IMR-90 (cell line): ENCODE measurements around the gene SPIN1. TPM values are rescaled to one million over a fixed set of nuclear protein-coding genes. Genes with fewer than 3 reads are reported as not detected.

Source experiments
- ATAC-seq: fragments of 200-7000 bp; cut with Tn5 transposase; 2 replicates; pipeline ENCODE4 v1.9.1; 2020; ENCODE audit warnings: low read depth, mild to moderate bottlenecking, moderate library complexity
- BruUV-seq: library from RNA; stranded (reverse); fragments of 400-500 nt; replicated peaks from 2 replicates; lab custom pipeline; 2021; lab: Mats Ljungman, UMichigan
- CTCF ChIA-PET: fragments of 300-600 bp; formaldehyde crosslinking; extraction: SDS; loops from one replicate; lab custom pipeline; 2021; ENCODE audit warnings: antibody characterized with exemption; lab: Yijun Ruan, JAX
- POLR2A ChIA-PET: fragments of 300-600 bp; sonication (Branson Sonifier 250); formaldehyde crosslinking; loops from one replicate; lab custom pipeline; 2022; ENCODE audit warnings: antibody characterized with exemption; ENCODE audit not compliant: unreplicated experiment; lab: Charles Lee
- DNase-seq: peaks from one replicate; pipeline ENCODE4 v3.0.0; 2013
- H2AFZ ChIP-seq: replicated peaks from 2 replicates; pipeline ENCODE3; 2013; ENCODE audit warnings: low read length, mild to moderate bottlenecking; ENCODE audit not compliant: poor library complexity
- H2AK5ac ChIP-seq: 2 replicates; pipeline ENCODE4 v1.6.1; 2013; ENCODE audit warnings: low read depth, low read length, inconsistent platforms
- H2AK9ac ChIP-seq: replicated peaks from 2 replicates; pipeline ENCODE3; 2013; ENCODE audit warnings: mild to moderate bottlenecking, low read depth, low read length, moderate library complexity; ENCODE audit not compliant: poor library complexity
- H2BK120ac ChIP-seq: 2 replicates; pipeline ENCODE4 v1.6.1; 2013; ENCODE audit warnings: low read depth, low read length, inconsistent platforms
- H2BK15ac ChIP-seq: 3 replicates; pipeline ENCODE4 v1.6.1; 2013; ENCODE audit warnings: low read depth, low read length, inconsistent platforms
- H2BK20ac ChIP-seq: 2 replicates; pipeline ENCODE4 v1.6.1; 2013; ENCODE audit warnings: low read depth, mild to moderate bottlenecking, inconsistent platforms, low read length, moderate library complexity
- H2BK5ac ChIP-seq: 2 replicates; pipeline ENCODE4 v1.6.1; 2013; ENCODE audit warnings: mild to moderate bottlenecking, low read depth, low read length, inconsistent platforms; ENCODE audit not compliant: poor library complexity, severe bottlenecking
- H3K14ac ChIP-seq: replicated peaks from 2 replicates; pipeline ENCODE4 v1.6.1; 2013; ENCODE audit warnings: low read depth, low read length, inconsistent platforms
- H3K18ac ChIP-seq: 2 replicates; pipeline ENCODE4 v1.6.1; 2013; ENCODE audit warnings: low read depth, low read length, control low read depth
- H3K23ac ChIP-seq: 2 replicates; pipeline ENCODE4 v1.6.1; 2013; ENCODE audit warnings: low read depth, low read length, inconsistent platforms
- H3K27ac ChIP-seq: 2 replicates; pipeline ENCODE4 v1.5.1; 2013; ENCODE audit warnings: mild to moderate bottlenecking, control low read depth, low read length; ENCODE audit not compliant: insufficient read depth
- H3K27me3 ChIP-seq: 2 replicates; pipeline ENCODE4 v1.6.1; 2013; ENCODE audit warnings: low read length; ENCODE audit not compliant: control insufficient read depth, insufficient read depth
- H3K36me3 ChIP-seq: 2 replicates; pipeline ENCODE4 v1.6.1; 2013; ENCODE audit warnings: low read length, mixed read lengths; ENCODE audit not compliant: control insufficient read depth, insufficient read depth
- H3K4ac ChIP-seq: 2 replicates; pipeline ENCODE4 v1.6.1; 2013; ENCODE audit warnings: low read depth, low read length, inconsistent platforms
- H3K4me1 ChIP-seq: 2 replicates; pipeline ENCODE4 v1.6.1; 2013; ENCODE audit warnings: low read length, mixed read lengths; ENCODE audit not compliant: control insufficient read depth, insufficient read depth
- H3K4me2 ChIP-seq: 2 replicates; pipeline ENCODE4 v1.6.1; 2013; ENCODE audit warnings: low read depth, mild to moderate bottlenecking, control low read depth, low read length, moderate library complexity
- H3K4me3 ChIP-seq: 2 replicates; pipeline ENCODE4 v1.5.1; 2013; ENCODE audit warnings: low read depth, mild to moderate bottlenecking, control low read depth, low read length, moderate library complexity; ENCODE audit not compliant: insufficient read depth
- H3K56ac ChIP-seq: 2 replicates; pipeline ENCODE4 v1.6.1; 2013; ENCODE audit warnings: low read length, inconsistent platforms; ENCODE audit not compliant: insufficient read depth; ENCODE audit errors: extremely low read depth
- H3K79me1 ChIP-seq, 2 experiments: 2 replicates each; pipeline ENCODE4 v1.6.1; 2013; ENCODE audit warnings: low read length in 2 of 2, inconsistent platforms in 1 of 2, low read depth in 1 of 2
- H3K9ac ChIP-seq: 2 replicates; pipeline ENCODE4 v1.6.1; 2013; ENCODE audit warnings: low read depth, low read length, control low read depth
- H3K9me1 ChIP-seq: 2 replicates; pipeline ENCODE4 v1.6.1; 2013; ENCODE audit warnings: low read length, inconsistent platforms; ENCODE audit not compliant: insufficient read depth
- H3K9me3 ChIP-seq: 2 replicates; pipeline ENCODE4 v1.6.1; 2013; ENCODE audit warnings: low read length; ENCODE audit not compliant: control insufficient read depth, insufficient read depth
- H4K20me1 ChIP-seq: 2 replicates; pipeline ENCODE4 v1.6.1; 2013; ENCODE audit warnings: low read length, inconsistent platforms; ENCODE audit not compliant: insufficient read depth
- H4K5ac ChIP-seq: 2 replicates; pipeline ENCODE4 v1.6.1; 2013; ENCODE audit warnings: mild to moderate bottlenecking, low read depth, low read length, control low read depth
- H4K8ac ChIP-seq, 2 experiments: 2 replicates each; pipeline ENCODE4 v1.6.1; 2013; ENCODE audit warnings: low read depth in 2 of 2, low read length in 2 of 2, control low read depth in 1 of 2, inconsistent platforms in 1 of 2
- H4K91ac ChIP-seq: 2 replicates; pipeline ENCODE4 v1.6.1; 2013; ENCODE audit warnings: low read depth, low read length, inconsistent platforms; ENCODE audit not compliant: insufficient read depth
- BHLHE40 ChIP-seq: fragments of 150-350 bp; IDR thresholded peaks from 2 replicates; pipeline ENCODE4 v1.6.1; 2016; ENCODE audit warnings: mild to moderate bottlenecking, low read depth, low read length
- CTCF ChIP-seq: conservative IDR thresholded peaks from 2 replicates; pipeline ENCODE4 v1.5.1; 2012; ENCODE audit warnings: mild to moderate bottlenecking, low read depth, low read length, improper control_type of control experiment
- ELK1 ChIP-seq: fragments of 150-350 bp; IDR thresholded peaks from 2 replicates; pipeline ENCODE4 v1.6.1; 2016; ENCODE audit warnings: low read depth, mild to moderate bottlenecking, low read length, moderate library complexity, borderline replicate concordance
- FOS ChIP-seq: fragments of 150-350 bp; IDR thresholded peaks from 2 replicates; pipeline ENCODE4 v1.6.1; 2016; ENCODE audit warnings: low read depth, low read length
- MAFK ChIP-seq: IDR thresholded peaks from 2 replicates; pipeline ENCODE4 v1.6.1; 2012; ENCODE audit warnings: low read depth, low read length, improper control_type of control experiment
- MAZ ChIP-seq: IDR thresholded peaks from 2 replicates; pipeline ENCODE4 v1.6.1; 2012; ENCODE audit warnings: low read depth, mild to moderate bottlenecking, low read length, improper control_type of control experiment, moderate library complexity, borderline replicate concordance
- NFE2L2 ChIP-seq: fragments of 150-350 bp; IDR thresholded peaks from 2 replicates; pipeline ENCODE4 v1.6.1; 2016; ENCODE audit warnings: low read depth, mild to moderate bottlenecking, low read length
- POLR2A ChIP-seq: IDR thresholded peaks from 2 replicates; pipeline ENCODE4 v1.6.1; 2012; ENCODE audit warnings: mild to moderate bottlenecking, low read depth, low read length
- RCOR1 ChIP-seq: IDR thresholded peaks from 2 replicates; pipeline ENCODE4 v1.6.1; 2012; ENCODE audit warnings: mild to moderate bottlenecking, low read length, improper control_type of control experiment; ENCODE audit not compliant: insufficient replicate concordance
- RFX5 ChIP-seq: IDR thresholded peaks from 2 replicates; pipeline ENCODE4 v1.8.0; 2012; ENCODE audit warnings: low read depth, mild to moderate bottlenecking, low read length, moderate library complexity
- USF2 ChIP-seq: fragments of 150-350 bp; IDR thresholded peaks from 2 replicates; pipeline ENCODE4 v1.6.1; 2017; ENCODE audit warnings: mild to moderate bottlenecking, antibody characterized with exemption, low read length, low read depth
- WGBS, 2 experiments: methylation state at CpG; one replicate each; pipeline versions ENCODE4 v1.1.5 to v1.1.7; 2013; ENCODE audit warnings: missing lambda C conversion rate in 2 of 2; ENCODE audit not compliant: insufficient read length in 1 of 2; ENCODE audit errors: extremely low coverage in 2 of 2; 5-methylcytosine and 5-hydroxymethylcytosine counted together
- dilution Hi-C: fragments of 300-500 bp; cut with HindIII; formaldehyde crosslinking; loops from one replicate; pipeline ENCODE4 v1.14.3; 2018; ENCODE audit warnings: low sequenced_read_pairs; ENCODE audit not compliant: unreplicated experiment
- in situ Hi-C: fragments of 300-500 bp; cut with MboI; formaldehyde crosslinking; loops from 3 replicates; pipeline ENCODE4 v1.14.3; 2019; ENCODE audit warnings: low sequenced_read_pairs, inconsistent platforms, mixed read lengths
- intact Hi-C: fragments of 100-400 bp; cut with micrococcal nuclease; formaldehyde crosslinking; loops from 2 replicates; pipeline ENCODE4 v1.10.0; 2022
- polyA plus RNA-seq, 3 experiments: library from polyadenylated mRNA; depleted of rRNA; stranded (reverse); fragments of >200 nt; gene quantifications; 2 replicates each; pipeline ENCODE4 v1.2.3, GENCODE V29; 2012; ENCODE audit warnings: low replicate concordance in 1 of 3
- total RNA-seq: library from RNA; depleted of rRNA; stranded (reverse); fragments of >200 nt; gene quantifications from 2 replicates; pipeline ENCODE4 v1.2.3, GENCODE V29; 2012

SPIN1 gene
- total and polyA plus RNA-seq, 2 of the 4 experiments (the other 2 are of a cell fraction) = 63.3 to 141 TPM

GRCh38 chr9:88436379-88436778, 48.1 kb downstream of the SPIN1 start:
- Histone ChIP-seq H2AK5ac (no peak overlapping the region), H4K91ac (no peak overlapping the region), H4K20me1 (peaks cover 4% of the 10 kb centered on the region), H2AFZ (no peak overlapping the region), H4K5ac (no peak overlapping the region), H3K9me1 (peaks cover 4% of the 10 kb centered on the region), H3K18ac (no peak overlapping the region), H3K9ac (no peak overlapping the region), H3K4me1 (no peaks in the 10 kb centered on the region), H3K14ac (no peak overlapping the region), H2BK15ac (no peak overlapping the region), H3K36me3 (peaks cover 21% of the 10 kb centered on the region), H2AK9ac (no peak overlapping the region), H3K4ac (no peak overlapping the region), H3K27ac (no peak overlapping the region), H3K79me1 (peaks cover 33 to 68% of the 10 kb centered on the region in 2 experiments), H2BK20ac (no peak overlapping the region), H3K4me2 (no peak overlapping the region), H4K8ac (no peak overlapping the region), H3K56ac (no peak overlapping the region), H3K9me3 (no peaks in the 10 kb centered on the region; the same call in 1 of the 2 replicates), H3K4me3 (no peak overlapping the region), H2BK5ac (no peak overlapping the region), H3K27me3 (no peaks in the 10 kb centered on the region), H2BK120ac (no peak overlapping the region), H3K23ac (no peak overlapping the region)
- no peak for TF ChIP-seq POLR2A
- TF ChIP-seq USF2 = no peak
- no peak for TF ChIP-seq MAZ
- no peak for TF ChIP-seq CTCF
- TF ChIP-seq NFE2L2 = no peak
- no peak for TF ChIP-seq FOS
- TF ChIP-seq RFX5 = no peak
- no peak for TF ChIP-seq ELK1
- TF ChIP-seq BHLHE40 = no peak
- TF ChIP-seq MAFK = no peak
- TF ChIP-seq RCOR1 = no peak
- dilution Hi-C loops (no loop called here), intact Hi-C loops (no loop called here), in situ Hi-C loops (no loop called here)
- no peak for ATAC-seq
- DNase-seq = no peak
- BruUV-seq = no TSS peak
- POLR2A ChIA-PET = no interaction called here
- WGBS, 2 experiments = no CpG with 5 or more reads among the region's 4 CpGs
- CTCF ChIA-PET = no interaction called here
